IMR-90 (cell line): ENCODE results near the gene VPS8.

Experiments
- CTCF ChIP-seq: conservative IDR thresholded peaks from 2 replicates; pipeline ENCODE4 v1.5.1; 2012; ENCODE audit warnings: mild to moderate bottlenecking, low read depth, low read length, improper control_type of control experiment
- FOS ChIP-seq: fragments of 150-350 bp; IDR thresholded peaks from 2 replicates; pipeline ENCODE4 v1.6.1; 2016; ENCODE audit warnings: low read depth, low read length
- MAFK ChIP-seq: IDR thresholded peaks from 2 replicates; pipeline ENCODE4 v1.6.1; 2012; ENCODE audit warnings: low read depth, low read length, improper control_type of control experiment
- POLR2A ChIP-seq: IDR thresholded peaks from 2 replicates; pipeline ENCODE4 v1.6.1; 2012; ENCODE audit warnings: mild to moderate bottlenecking, low read depth, low read length
- RAD21 ChIP-seq: IDR thresholded peaks from 2 replicates; pipeline ENCODE4 v1.6.1; 2012; ENCODE audit warnings: low read length, improper control_type of control experiment
- USF2 ChIP-seq: fragments of 150-350 bp; IDR thresholded peaks from 2 replicates; pipeline ENCODE4 v1.6.1; 2017; ENCODE audit warnings: mild to moderate bottlenecking, antibody characterized with exemption, low read length, low read depth

GRCh38 chr3:184822081-184822480 lies 10.1 kb downstream of the VPS8 start:
- no peak for TF ChIP-seq RAD21
- TF ChIP-seq FOS: no peak
- no peak for TF ChIP-seq MAFK
- TF ChIP-seq POLR2A: no peak
- no peak for TF ChIP-seq CTCF
- no peak for TF ChIP-seq USF2
